Immature natural killer cell (primary cell): ENCODE results near the gene ZFYVE27. TPM values are rescaled to one million over a fixed set of nuclear protein-coding genes. Genes with fewer than 3 reads are reported as not detected.

Experiments
- polyA plus RNA-seq, 3 donors: library from polyadenylated mRNA; unstranded; fragments of 300-500 nt; fragmentation: Illumina TruSeq; gene quantifications; one replicate each; pipeline ENCODE4 v1.2.3, GENCODE V29; 2021

Gene ZFYVE27
- polyA plus RNA-seq, 3 donors from 2014 or later, result 20.0 to 31.8 (median 26.1) TPM

Other genes starting within 250 kb of the ZFYVE27 start
- 10 to 100 TPM; 21.8 to 32.0 (median 29.6) TPM for gene MMS19, start 238.7 kb upstream of the ZFYVE27 start, polyA plus RNA-seq
- 1 to 10 TPM; 1.7 to 3.2 (median 2.9) TPM for gene UBTD1, start 238.2 kb upstream of the ZFYVE27 start, polyA plus RNA-seq
- not detected for gene ANKRD2, start 164.3 kb upstream of the ZFYVE27 start, polyA plus RNA-seq
- not detected for gene HOGA1, start 152.7 kb upstream of the ZFYVE27 start, polyA plus RNA-seq
- gene C10orf62, start 147.4 kb upstream of the ZFYVE27 start, polyA plus RNA-seq, result not detected
- 1 to 10 TPM in 2 of 3 donors, under 1 TPM in 1; 0.80 to 6.1 (median 1.1) TPM for gene MORN4, start 103.6 kb upstream of the ZFYVE27 start, polyA plus RNA-seq
- 10 to 100 TPM; 12.6 to 19.6 (median 17.6) TPM for gene PI4K2A, start 96.5 kb upstream of the ZFYVE27 start, polyA plus RNA-seq
- gene AVPI1, start 49.9 kb upstream of the ZFYVE27 start, polyA plus RNA-seq, result 10 to 100 TPM in 1 of 3 donors, 1 to 10 TPM in 2; 3.0 to 14.1 (median 4.4) TPM
- 1 to 10 TPM in 1 of 3 donors, under 1 TPM in 1, not detected in 1; 0.19 to 1.0 TPM for gene MARVELD1, start 23.4 kb upstream of the ZFYVE27 start, polyA plus RNA-seq
- gene SFRP5, start 34.9 kb downstream of the ZFYVE27 start, polyA plus RNA-seq, result not detected
- under 1 TPM; 0.09 to 0.27 (median 0.17) TPM for gene GOLGA7B, start 112.7 kb downstream of the ZFYVE27 start, polyA plus RNA-seq